Measurements from ENCODE around the gene HNRNPLL.

GRCh38 chr2:38561691-38562090, 41.0 kb downstream of the HNRNPLL start:
- TF ChIP-seq CTCF (IDR thresholded peaks at IDR 0.05) (no peak), ZFX (IDR thresholded peaks at IDR 0.05; ENCODE audit: borderline replicate concordance) (no peak)
